Activated CD8-positive, alpha-beta T cell treated with anti-CD3 and anti-CD28 coated beads for 36 hours (primary cell): Measurements from ENCODE around the gene ATP8A1. TPM values are rescaled to one million over a fixed set of nuclear protein-coding genes. Genes with fewer than 3 reads are reported as not detected.

ENCODE experiments used
- ATAC-seq: fragments of 200-7000 bp; cut with Tn5 transposase; one replicate; pipeline ENCODE4 v1.10.0; 2021; ENCODE audit warnings: mild to moderate bottlenecking, moderate library complexity
- CTCF ChIA-PET: fragments of 350-600 bp; sonication (Branson Sonifier 250); formaldehyde crosslinking; loops from one replicate; lab custom pipeline; 2021; ENCODE audit warnings: antibody characterized with exemption; lab: Charles Lee
- POLR2A ChIA-PET: fragments of 350-600 bp; sonication (Branson Sonifier 250); formaldehyde crosslinking; loops from one replicate; lab custom pipeline; 2021; ENCODE audit warnings: antibody characterized with exemption; lab: Charles Lee
- DNase-seq: peaks from one replicate; pipeline ENCODE4 v3.0.0-alpha.2; 2020
- H3K27ac Mint-ChIP-seq: one replicate; pipeline ENCODE4 v1.8.0; 2021; ENCODE audit warnings: mild to moderate bottlenecking, mixed read lengths
- H3K27me3 Mint-ChIP-seq: one replicate; pipeline ENCODE4 v1.8.0; 2021; ENCODE audit warnings: mixed read lengths
- H3K36me3 Mint-ChIP-seq: one replicate; pipeline ENCODE4 v1.8.0; 2021; ENCODE audit warnings: low read depth, mixed read lengths
- H3K4me1 Mint-ChIP-seq: one replicate; pipeline ENCODE4 v1.8.0; 2021; ENCODE audit warnings: low read depth, mixed read lengths
- H3K4me3 Mint-ChIP-seq: one replicate; pipeline ENCODE4 v1.8.0; 2021; ENCODE audit warnings: mild to moderate bottlenecking, moderate library complexity, mixed read lengths
- H3K9me3 Mint-ChIP-seq: one replicate; pipeline ENCODE4 v1.8.0; 2021; ENCODE audit warnings: mixed read lengths
- CTCF ChIP-seq: fragments of 200-600 bp; IDR thresholded peaks from one replicate; pipeline ENCODE4 v1.8.0; 2022; ENCODE audit warnings: antibody characterized with exemption, mild to moderate bottlenecking
- intact Hi-C: fragments of 100-400 bp; cut with micrococcal nuclease; formaldehyde crosslinking; loops from one replicate; pipeline ENCODE4 v1.10.0; 2022
- total RNA-seq, 2 experiments: library from RNA; stranded (reverse); gene quantifications; one replicate each; pipeline ENCODE4 v1.2.3, GENCODE V29; 2021

ATP8A1 gene
- total RNA-seq, 2 experiments from 2014 or later, result 28.1 to 30.7 TPM

DNA sequence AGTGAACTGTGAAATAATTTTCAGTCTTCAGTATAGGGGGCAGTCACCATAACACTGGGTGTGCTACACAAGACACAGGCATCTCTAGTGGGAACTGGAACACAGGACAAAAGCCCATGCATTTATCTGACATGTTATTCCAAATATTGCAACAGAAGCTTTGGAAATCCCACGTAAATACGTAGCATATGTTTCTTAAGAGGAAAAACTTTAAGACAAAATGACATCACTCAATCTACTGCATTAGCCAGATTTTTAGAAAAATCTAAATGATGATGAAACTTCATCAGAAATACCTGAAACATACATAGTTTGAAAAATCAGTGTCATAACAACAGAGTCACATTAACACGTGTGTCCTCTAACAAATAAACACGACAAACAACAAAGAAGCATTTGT is 245.1 kb downstream of the ATP8A1 start:
- no peaks in the 10 kb centered on the region for H3K27me3 Mint-ChIP-seq
- CTCF ChIA-PET, result interaction anchor here (1.1 to 1.5 kb wide), 2 partner anchors 18 to 40 kb away, joined by 3 read pairs; no protein-coding TSS in a partner anchor
- H3K36me3 Mint-ChIP-seq, result peaks cover 21% of the 10 kb centered on the region
- POLR2A ChIA-PET, result no interaction called here
- no peak for TF ChIP-seq CTCF
- DNase-seq (no peak), ATAC-seq (no peak)
- H3K27ac Mint-ChIP-seq, result no peak overlapping the region
- intact Hi-C loops, result no loop called here
- no peak overlapping the region for H3K4me3 Mint-ChIP-seq
- H3K9me3 Mint-ChIP-seq, result no peaks in the 10 kb centered on the region
- H3K4me1 Mint-ChIP-seq, result no peaks in the 10 kb centered on the region

- DNase-seq (no peak), ATAC-seq (no peak)
- no peaks in the 10 kb centered on the region for H3K9me3 Mint-ChIP-seq
- intact Hi-C loops, result no loop called here
- H3K27ac Mint-ChIP-seq, result no peak overlapping the region
- POLR2A ChIA-PET, result no interaction called here
- H3K4me3 Mint-ChIP-seq, result no peak overlapping the region
- peaks cover 19% of the 10 kb centered on the region for H3K36me3 Mint-ChIP-seq
- no peaks in the 10 kb centered on the region for H3K27me3 Mint-ChIP-seq
- H3K4me1 Mint-ChIP-seq, result no peaks in the 10 kb centered on the region
- CTCF ChIA-PET, result interaction anchor here (1.5 kb wide), 1 partner anchor 39 kb away, joined by 3 read pairs; no protein-coding TSS in a partner anchor
- TF ChIP-seq CTCF, result no peak
Observed at GRCh38 chr4:42410446-42410845, 246.5 kb downstream of the ATP8A1 start.

DNA sequence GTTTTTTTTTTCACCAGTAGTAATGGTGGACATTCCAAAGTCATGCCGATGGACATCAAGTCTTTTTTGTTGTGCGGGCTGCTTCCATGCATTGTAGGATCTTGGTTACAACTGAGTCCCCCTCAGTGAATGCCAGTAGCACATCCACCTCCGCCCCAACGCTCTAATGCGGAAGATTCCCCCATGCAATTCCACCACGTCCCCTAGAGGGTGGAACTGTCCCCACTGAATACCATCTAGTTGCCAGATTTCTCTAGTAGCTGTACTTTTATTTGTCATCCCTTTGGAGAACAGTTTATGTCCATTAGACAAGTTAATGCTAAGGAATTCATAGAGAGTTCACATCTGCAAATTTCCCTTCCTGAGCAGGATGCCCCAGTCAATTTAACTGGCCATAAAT is 252.9 kb downstream of the ATP8A1 start:
- ChIA-PET CTCF (interaction anchor here (1.3 kb wide), 2 partner anchors 15 to 22 kb away, joined by 3 to 4 read pairs; no protein-coding TSS in a partner anchor), POLR2A (no interaction called here)
- DNase-seq (no peak), ATAC-seq (no peak)
- no peak overlapping the region for H3K4me3 Mint-ChIP-seq
- no peak overlapping the region for H3K27ac Mint-ChIP-seq
- H3K36me3 Mint-ChIP-seq, result no peaks in the 10 kb centered on the region
- peaks cover 2% of the 10 kb centered on the region for H3K4me1 Mint-ChIP-seq
- H3K9me3 Mint-ChIP-seq, result no peaks in the 10 kb centered on the region
- TF ChIP-seq CTCF, result no peak
- H3K27me3 Mint-ChIP-seq, result peaks cover 28% of the 10 kb centered on the region
- intact Hi-C loops, result no loop called here

- Mint-ChIP-seq H3K4me3 (no peak overlapping the region), H3K36me3 (no peaks in the 10 kb centered on the region), H3K27ac (no peak overlapping the region), H3K27me3 (peaks cover 51% of the 10 kb centered on the region), H3K4me1 (peaks cover 21% of the 10 kb centered on the region), H3K9me3 (no peaks in the 10 kb centered on the region)
- DNase-seq (no peak), ATAC-seq (no peak)
- TF ChIP-seq CTCF, result no peak
- intact Hi-C loops, result no loop called here
- ChIA-PET CTCF (no interaction called here), POLR2A (no interaction called here)
Observed at GRCh38 chr4:42401171-42401570, 255.7 kb downstream of the ATP8A1 start.

- Mint-ChIP-seq H3K9me3 (no peaks in the 10 kb centered on the region), H3K4me1 (peaks cover 21% of the 10 kb centered on the region), H3K27ac (no peak overlapping the region), H3K4me3 (no peak overlapping the region), H3K36me3 (no peaks in the 10 kb centered on the region), H3K27me3 (peaks cover 59% of the 10 kb centered on the region)
- ChIA-PET POLR2A (no interaction called here), CTCF (interaction anchor here (1.4 kb wide), 1 partner anchor 120 kb away, joined by 4 read pairs; no protein-coding TSS in a partner anchor)
- intact Hi-C loops, result no loop called here
- ATAC-seq, result no peak
- DNase-seq, result no peak
- TF ChIP-seq CTCF, result no peak
Observed at GRCh38 chr4:42399393-42399792, 257.5 kb downstream of the ATP8A1 start.
